ENCODE data around the gene CNTNAP5.

Gene CNTNAP5

GRCh38 chr2:124246170-124246569 lies 221.1 kb downstream of the CNTNAP5 start:
- H3K9me2 ChIP-seq (replicated peaks; ENCODE audit: low read depth, low read length) = no peaks in the 10 kb centered on the region
- no peak overlapping the region for H3K4me2 ChIP-seq (ENCODE audit: low read depth, low read length, poor library complexity, severe bottlenecking)
- H3K79me2 ChIP-seq (ENCODE audit: insufficient read depth, low read length) = no peaks in the 10 kb centered on the region
- H3F3A ChIP-seq (ENCODE audit: low read depth) = no peaks in the 10 kb centered on the region
- no peaks in the 10 kb centered on the region for H4K20me1 ChIP-seq (ENCODE audit: insufficient read depth, low read length, poor library complexity, severe bottlenecking)
- no peak for TF ChIP-seq EZH2phosphoT487 (IDR thresholded peaks at IDR 0.05; ENCODE audit: borderline replicate concordance)
- no peak for TF ChIP-seq CTCF (conservative IDR thresholded peaks at IDR 0.05; ENCODE audit: low read length)
- H3K4me3 ChIP-seq (ENCODE audit: low read length, poor library complexity, severe bottlenecking) = no peak overlapping the region
- H2AFZ ChIP-seq (ENCODE audit: low read length) = no peak overlapping the region
- H3K9ac ChIP-seq (ENCODE audit: low read depth, low read length, poor library complexity, severe bottlenecking) = no peak overlapping the region
- no peaks in the 10 kb centered on the region for H3K36me3 ChIP-seq (ENCODE audit: insufficient read depth, low read length)
- no peaks in the 10 kb centered on the region for H3K27me3 ChIP-seq (ENCODE audit: insufficient read depth, low read length, poor library complexity, severe bottlenecking)
- no peaks in the 10 kb centered on the region for H3K9me3 ChIP-seq (ENCODE audit: insufficient read depth, low read depth, low read length)
- no peaks in the 10 kb centered on the region for H3K4me1 ChIP-seq (ENCODE audit: insufficient read depth, low read length, poor library complexity, severe bottlenecking)

GRCh38 chr2:124248386-124248785 lies 223.3 kb downstream of the CNTNAP5 start:
- TF ChIP-seq CTCF (conservative IDR thresholded peaks at IDR 0.05; ENCODE audit: low read length) (no peak), EZH2phosphoT487 (IDR thresholded peaks at IDR 0.05; ENCODE audit: borderline replicate concordance) (no peak)
- Histone ChIP-seq H2AFZ (ENCODE audit: low read length) (no peak overlapping the region), H3K79me2 (ENCODE audit: insufficient read depth, low read length) (no peaks in the 10 kb centered on the region), H3F3A (ENCODE audit: low read depth) (no peaks in the 10 kb centered on the region), H3K9ac (ENCODE audit: low read depth, low read length, poor library complexity, severe bottlenecking) (no peak overlapping the region), H3K9me2 (replicated peaks; ENCODE audit: low read depth, low read length) (no peaks in the 10 kb centered on the region), H4K20me1 (ENCODE audit: insufficient read depth, low read length, poor library complexity, severe bottlenecking) (no peaks in the 10 kb centered on the region), H3K36me3 (ENCODE audit: insufficient read depth, low read length) (no peaks in the 10 kb centered on the region), H3K4me1 (ENCODE audit: insufficient read depth, low read length, poor library complexity, severe bottlenecking) (no peaks in the 10 kb centered on the region), H3K9me3 (ENCODE audit: insufficient read depth, low read depth, low read length) (no peaks in the 10 kb centered on the region), H3K27me3 (ENCODE audit: insufficient read depth, low read length, poor library complexity, severe bottlenecking) (no peaks in the 10 kb centered on the region), H3K4me3 (ENCODE audit: low read length, poor library complexity, severe bottlenecking) (no peak overlapping the region), H3K4me2 (ENCODE audit: low read depth, low read length, poor library complexity, severe bottlenecking) (no peak overlapping the region)

GRCh38 chr2:124250433-124250832 lies 225.3 kb downstream of the CNTNAP5 start:
- Histone ChIP-seq H3K9ac (ENCODE audit: low read depth, low read length, poor library complexity, severe bottlenecking) (no peak overlapping the region), H3K9me3 (ENCODE audit: insufficient read depth, low read depth, low read length) (no peaks in the 10 kb centered on the region), H3K4me1 (ENCODE audit: insufficient read depth, low read length, poor library complexity, severe bottlenecking) (no peaks in the 10 kb centered on the region), H3F3A (ENCODE audit: low read depth) (no peaks in the 10 kb centered on the region), H2AFZ (ENCODE audit: low read length) (no peak overlapping the region), H3K79me2 (ENCODE audit: insufficient read depth, low read length) (no peaks in the 10 kb centered on the region), H3K27me3 (ENCODE audit: insufficient read depth, low read length, poor library complexity, severe bottlenecking) (no peaks in the 10 kb centered on the region), H3K9me2 (replicated peaks; ENCODE audit: low read depth, low read length) (no peaks in the 10 kb centered on the region), H4K20me1 (ENCODE audit: insufficient read depth, low read length, poor library complexity, severe bottlenecking) (no peaks in the 10 kb centered on the region), H3K4me2 (ENCODE audit: low read depth, low read length, poor library complexity, severe bottlenecking) (no peak overlapping the region), H3K36me3 (ENCODE audit: insufficient read depth, low read length) (no peaks in the 10 kb centered on the region), H3K4me3 (ENCODE audit: low read length, poor library complexity, severe bottlenecking) (no peak overlapping the region)
- TF ChIP-seq EZH2phosphoT487 (IDR thresholded peaks at IDR 0.05; ENCODE audit: borderline replicate concordance) (no peak), CTCF (conservative IDR thresholded peaks at IDR 0.05; ENCODE audit: low read length) (no peak)
